HG02623 (cell line): ENCODE data around the gene MANEA.
"Not testable (repeated sequence)": the region's sequence is repeated elsewhere in the genome, so short reads cannot be mapped to it uniquely, and the experiment has no call there.

ENCODE experiments used
- ATAC-seq: cut with Tn5 transposase; IDR thresholded peaks from one replicate; pipeline ENCODE4 v1.9.1; 2021; ENCODE audit warnings: moderate library complexity; ENCODE audit not compliant: unreplicated experiment

MANEA gene

DNA sequence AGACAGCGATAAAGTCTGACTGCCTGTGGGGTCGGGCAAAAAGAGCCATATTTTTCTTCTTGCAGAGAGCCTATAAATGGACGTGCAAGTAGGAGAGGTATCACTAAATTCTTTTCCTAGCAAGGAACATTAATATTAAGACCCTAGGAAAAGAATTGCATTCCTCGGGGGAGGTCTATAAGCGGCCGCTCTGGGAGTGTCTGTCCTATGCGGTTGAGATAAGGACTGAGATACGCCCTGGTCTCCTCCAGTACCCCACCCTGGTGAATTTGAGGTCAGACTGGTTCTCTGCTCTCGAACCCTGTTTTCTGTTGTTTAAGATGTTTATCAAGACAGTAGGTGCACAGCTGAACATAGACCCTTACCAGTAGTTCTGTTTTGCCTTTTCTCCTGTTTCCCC is 6.9 kb downstream of the MANEA start:
- not testable (repeated sequence) for ATAC-seq

DNA sequence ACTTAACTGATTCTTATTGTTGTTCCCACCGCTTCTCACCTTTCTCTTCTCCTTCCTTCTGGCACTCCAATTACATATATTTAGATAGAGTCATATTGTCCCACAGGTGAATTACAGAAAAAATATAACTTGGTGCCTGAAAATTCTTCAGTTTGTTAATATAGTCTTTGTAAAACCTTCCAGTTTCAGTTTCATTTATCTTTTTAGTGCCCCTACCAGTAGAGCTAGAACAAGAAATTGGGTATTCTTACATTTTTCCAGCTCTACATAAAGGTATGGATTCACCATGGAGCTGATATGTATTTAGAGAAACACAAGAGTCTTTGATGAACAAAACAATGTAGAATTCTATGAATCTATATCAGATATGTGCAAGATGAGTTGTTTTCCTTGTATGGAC is 10.7 kb downstream of the MANEA start:
- ATAC-seq: no peak

DNA sequence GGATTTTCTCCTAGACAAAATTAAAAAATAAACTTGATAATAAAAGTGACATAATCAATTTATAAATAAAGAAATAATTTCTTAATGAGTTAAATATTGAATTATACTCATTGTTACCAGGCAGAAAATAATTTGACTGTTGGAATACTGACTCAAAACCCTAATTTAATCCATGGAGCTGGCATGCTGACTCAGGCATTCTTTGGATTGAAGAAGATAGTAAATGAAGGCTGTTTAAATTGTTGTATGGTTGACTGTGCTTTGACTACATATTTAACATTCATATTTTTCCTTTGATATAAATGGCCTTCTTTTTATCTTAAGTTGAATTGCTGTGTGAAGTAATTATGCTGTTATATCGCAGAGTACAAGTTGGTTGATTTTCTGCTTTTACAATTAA is 11.7 kb downstream of the MANEA start:
- no peak for ATAC-seq

DNA sequence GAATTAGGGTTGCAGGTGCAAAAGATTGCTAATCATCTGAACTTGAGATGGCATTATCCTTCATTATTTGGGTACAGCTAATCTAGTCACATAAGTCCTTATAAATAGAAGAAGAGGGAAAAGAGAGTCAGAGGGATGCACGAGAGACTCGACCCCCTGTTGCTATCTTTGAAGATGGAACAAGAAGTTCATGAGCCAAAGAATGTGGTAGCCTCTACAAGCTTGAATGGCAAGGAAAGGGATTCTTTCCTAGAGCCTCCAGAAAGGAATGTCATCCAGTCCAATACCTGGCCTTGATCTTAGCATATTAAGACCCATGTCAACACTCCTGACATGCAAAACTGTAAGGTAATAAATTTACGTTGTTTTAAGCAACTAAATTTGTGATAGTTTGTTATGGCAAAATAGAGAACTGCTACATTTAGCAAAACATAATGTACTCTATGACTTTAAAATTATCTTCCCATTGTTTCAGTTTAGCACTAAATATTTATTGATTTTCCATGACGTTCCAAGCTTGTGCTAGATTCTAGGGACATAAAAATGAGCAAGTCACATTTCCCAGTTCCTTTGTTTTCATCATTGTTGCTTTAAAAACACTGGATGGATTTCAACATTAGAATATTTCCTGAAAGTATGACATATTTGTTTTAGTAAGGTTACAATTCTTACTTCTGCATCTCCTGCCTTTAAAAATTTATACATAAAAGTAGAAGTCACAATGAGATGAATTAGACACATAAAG is 12.7 kb downstream of the MANEA start:
- ATAC-seq: no peak

DNA sequence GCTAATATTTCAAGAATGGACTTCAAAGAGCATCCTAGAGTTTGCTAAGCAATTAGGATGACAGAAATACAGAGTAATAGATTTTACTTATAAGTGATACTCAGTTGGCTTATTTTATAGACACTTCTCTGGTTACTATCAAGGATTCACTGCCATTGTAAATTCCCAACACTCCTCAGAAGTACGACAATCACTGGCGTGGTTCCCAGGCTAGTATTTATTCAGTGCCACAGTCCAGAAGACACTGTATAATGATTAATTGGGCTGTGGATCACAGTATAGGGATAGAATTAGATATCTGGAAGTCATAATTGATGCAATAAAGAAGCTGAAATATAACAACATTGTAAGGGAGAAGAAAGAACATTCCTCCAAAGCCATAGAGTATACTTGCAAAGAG is 15.7 kb downstream of the MANEA start:
- no peak for ATAC-seq

DNA sequence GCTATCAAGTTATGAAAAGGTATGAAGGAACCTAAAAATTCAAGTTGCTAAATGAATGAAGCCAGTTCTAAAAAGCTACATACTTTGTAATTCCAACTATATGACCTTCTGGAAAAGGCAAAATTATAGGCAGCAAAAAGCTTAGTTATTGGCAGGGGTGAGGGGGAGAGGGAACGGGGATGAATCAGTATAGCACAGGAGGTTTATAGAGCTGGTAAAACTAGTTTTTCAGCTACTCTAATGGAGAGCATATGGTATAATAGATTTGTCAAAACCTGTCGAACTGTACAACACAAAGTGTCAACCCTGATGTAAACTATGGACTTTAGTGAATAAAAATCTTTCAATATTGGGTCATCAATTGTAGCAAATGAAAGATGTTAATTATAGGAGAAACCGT is 18.7 kb downstream of the MANEA start:
- ATAC-seq: no peak

DNA sequence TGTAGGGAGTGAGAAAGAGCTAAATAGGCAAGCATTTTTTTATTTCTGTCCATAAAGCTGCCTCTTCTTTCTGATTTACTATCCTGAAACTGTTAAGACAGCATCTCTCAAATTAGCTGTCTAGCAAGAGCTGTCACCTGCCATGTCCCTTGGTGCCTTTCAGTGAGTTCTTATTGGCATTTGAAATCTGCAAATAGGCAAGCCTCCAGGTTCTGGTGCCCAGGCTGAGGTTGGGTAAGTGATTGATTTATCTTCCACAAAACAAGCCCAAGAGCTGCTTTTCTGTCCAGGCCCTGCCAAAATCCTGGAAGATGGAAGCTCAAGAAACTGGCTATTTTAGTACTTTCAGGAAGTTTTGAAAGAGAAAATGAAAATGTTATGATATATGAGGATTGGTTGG is 22.4 kb downstream of the MANEA start:
- ATAC-seq: no peak

DNA sequence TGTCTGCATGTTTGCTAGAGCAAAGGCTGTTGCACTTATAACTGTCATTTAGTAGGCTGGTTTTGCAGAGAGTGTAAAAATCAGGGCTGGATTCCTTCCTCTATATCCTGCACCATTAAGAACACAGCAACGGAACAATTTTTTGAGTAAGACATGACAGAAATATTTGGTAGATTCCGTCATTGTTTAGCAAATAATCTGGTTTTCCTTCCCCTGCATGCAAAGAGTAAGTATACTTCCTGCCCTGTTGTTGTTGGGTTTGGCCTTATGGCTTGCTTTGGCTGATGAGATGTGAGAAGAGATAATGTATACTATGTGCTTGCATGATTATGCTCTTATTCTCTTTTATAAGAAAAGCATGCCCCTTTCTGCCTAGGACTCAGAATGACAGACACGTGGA is 23.8 kb downstream of the MANEA start:
- ATAC-seq: no peak

DNA sequence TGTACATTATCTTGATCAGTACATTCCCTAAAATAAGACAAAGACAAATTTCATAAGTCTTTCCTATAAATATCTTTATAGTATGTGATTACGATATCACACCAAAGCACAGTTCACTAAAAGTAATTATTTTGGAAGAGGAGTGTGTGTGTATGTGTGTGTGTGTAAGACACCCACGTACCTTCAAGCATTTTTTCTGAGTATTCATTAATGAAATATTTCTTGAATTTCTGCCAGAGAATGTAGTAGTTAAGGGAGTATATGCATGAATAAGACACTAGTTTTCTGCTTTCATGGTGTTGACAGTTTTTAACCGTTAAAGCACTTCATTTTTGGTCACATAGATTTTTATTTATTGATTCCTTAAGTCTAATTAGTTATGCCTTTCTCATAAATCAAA is 36.8 kb downstream of the MANEA start:
- no peak for ATAC-seq

DNA sequence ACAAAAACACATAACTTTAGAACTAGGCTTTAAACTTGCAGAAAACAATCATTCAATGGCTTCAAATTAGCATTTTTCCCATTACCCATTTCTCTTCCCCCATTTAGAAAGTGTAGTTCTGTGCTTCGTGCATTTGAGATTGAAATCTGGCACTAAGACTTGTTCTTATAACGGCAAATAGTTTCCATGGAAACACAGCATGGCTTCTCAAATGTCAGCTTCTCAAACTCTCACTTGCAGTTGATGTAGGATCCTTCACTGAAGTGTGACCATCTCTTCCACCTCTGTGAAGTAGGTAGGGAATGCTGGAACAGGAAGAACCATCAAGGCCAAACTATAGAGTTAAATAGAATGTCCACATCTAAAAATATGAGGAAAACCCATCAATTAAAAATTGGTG is 52.2 kb downstream of the MANEA start:
- ATAC-seq: no peak

DNA sequence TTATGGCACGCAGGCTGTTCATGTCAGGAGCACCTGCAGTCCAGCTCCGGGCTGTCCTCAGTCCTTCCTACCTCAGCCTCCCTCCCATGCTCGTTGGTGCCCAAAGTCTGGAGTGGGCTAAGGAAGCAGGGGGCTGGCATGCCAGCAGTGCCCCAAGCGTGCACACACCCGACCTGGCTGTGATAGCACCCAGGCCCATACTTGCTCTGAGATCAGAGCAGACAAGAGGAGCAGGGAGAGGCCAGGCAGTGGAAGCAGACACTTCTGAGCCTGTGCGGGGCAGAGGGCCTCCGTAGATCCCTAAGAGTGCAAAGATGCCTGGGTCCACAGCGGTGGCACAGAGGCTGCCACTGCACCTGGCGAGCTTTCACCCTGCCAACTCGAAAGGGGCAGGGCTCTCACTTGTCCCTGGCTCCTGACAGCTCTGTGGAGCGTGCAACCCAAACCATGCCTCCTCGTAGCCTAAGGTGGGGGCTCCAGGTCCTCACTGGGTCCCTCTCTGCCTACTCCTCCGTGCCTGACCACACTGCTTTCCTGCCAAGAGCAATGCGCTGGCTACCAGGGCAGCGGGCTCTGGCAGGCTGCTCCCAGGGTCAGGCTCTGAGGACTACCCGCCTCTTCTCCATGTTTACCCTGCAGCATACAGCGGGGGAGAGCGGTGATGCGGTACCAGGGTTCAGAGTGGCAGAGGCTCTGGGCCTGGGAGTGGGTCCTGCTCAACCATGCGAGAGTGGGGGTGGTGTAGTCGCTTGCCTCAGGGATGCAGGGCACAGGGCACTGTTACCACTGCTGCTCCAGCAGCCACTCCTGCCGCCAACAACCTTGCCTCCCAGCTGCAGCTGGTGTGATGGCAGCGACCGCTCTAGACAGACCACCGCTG is 59.5 kb downstream of the MANEA start:
- ATAC-seq: no peak

DNA sequence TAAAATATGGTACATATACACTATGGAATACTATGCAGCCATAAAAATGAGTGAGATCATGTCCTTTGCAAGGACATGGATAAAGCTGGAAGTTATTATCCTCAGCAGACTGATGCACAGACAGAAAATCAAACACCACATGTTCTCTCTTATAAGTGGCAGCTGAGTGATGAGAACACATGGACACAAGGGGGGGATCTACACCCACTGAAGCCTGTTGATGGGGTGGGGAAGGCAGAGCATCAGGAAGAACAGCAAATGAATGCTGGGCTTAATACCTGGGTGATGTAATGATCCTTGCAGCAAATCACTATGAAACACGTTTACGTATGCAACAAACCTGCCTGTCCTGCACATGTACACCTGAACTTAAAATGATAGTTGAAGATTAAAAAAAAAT is 71.3 kb downstream of the MANEA start:
- no peak for ATAC-seq

DNA sequence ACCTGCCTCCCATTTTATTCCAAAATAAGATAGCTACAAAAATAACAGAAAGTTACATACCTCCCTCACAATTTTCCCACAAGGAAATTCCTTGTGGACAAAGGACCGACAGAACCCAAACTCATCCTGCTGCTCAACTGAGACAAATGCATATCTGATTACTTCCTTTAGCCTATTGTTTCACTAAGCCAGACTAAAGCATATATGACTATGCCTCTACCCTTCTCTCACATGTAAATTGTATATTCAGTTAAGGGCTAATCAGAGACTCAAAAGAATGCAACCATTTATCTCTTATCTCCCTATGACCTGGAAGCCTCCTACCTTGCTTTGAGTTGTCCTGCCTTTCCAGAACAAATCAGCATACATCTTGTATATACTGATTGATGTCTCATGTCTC is 72.1 kb downstream of the MANEA start:
- ATAC-seq: no peak

DNA sequence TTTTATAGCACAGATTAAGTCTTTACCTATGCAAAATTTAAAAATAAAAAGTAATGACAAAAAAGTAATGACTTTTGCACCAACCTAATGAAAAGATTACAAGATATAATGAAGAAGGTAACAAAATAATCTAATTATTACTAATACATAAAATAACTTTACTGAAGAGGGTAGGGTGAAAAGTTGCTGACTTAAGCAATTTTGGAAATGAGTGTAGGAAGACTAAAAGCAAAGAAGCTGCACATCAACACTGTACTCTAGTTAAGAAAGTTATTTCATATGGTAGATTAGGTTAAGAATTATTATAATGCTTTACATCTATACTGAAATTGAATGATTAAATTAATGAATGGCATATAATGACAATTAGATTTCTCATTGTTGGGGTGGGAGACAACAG is 76.8 kb downstream of the MANEA start:
- ATAC-seq: no peak

DNA sequence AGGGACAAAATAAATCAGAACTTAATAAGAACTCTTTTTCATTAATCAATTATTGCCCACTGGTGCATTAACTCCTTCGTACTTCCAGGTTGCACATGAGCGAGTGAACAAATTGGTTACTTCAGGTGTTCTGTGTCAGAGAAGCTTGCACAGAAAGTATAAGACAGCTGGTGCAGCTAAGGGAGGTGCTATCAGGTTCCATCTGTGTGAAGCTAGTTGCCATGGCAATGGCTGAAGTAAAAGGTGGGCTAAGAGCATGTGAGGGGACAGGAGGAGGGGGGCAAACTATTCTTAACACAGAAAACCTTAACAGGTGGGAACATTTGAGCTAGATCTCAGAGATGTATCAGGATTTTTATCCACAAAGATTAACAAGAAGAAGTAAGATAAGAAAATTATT is 81.6 kb downstream of the MANEA start:
- no peak for ATAC-seq
